ENCODE results near the gene JPT1.

The JPT1 gene

DNA sequence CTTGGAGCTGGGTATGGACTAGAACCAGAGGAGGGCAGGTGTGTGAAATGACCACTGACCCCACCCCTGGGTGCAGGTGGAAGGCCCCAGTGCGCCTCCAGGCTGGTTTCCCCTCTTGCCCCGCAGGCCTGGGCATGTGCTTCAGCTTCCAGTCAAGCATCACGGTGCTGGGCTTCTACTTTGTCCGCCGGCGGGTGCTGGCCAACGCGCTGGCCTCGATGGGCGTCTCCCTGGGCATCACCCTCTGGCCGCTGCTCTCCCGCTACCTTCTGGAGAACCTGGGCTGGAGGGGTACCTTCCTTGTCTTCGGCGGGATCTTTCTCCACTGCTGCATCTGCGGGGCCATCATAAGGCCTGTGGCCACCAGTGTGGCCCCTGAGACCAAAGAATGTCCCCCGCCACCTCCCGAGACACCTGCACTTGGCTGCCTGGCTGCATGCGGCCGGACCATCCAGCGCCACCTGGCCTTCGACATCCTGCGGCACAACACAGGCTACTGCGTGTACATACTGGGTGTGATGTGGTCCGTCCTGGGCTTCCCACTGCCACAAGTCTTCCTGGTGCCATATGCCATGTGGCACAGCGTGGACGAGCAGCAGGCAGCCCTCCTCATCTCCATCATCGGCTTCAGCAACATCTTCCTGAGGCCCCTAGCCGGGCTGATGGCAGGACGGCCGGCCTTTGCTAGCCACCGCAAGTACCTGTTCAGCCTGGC lies 54.3 kb downstream of the JPT1 start:
- no peak for TF ChIP-seq CTCF (conservative IDR thresholded peaks at IDR 0.05; ENCODE audit: low read length)
- TF ChIP-seq EZH2phosphoT487 (IDR thresholded peaks at IDR 0.05; ENCODE audit: borderline replicate concordance), result no peak
- Histone ChIP-seq H3K36me3 (ENCODE audit: insufficient read depth, low read length) (no peaks in the 10 kb centered on the region), H3K9me3 (ENCODE audit: insufficient read depth, low read depth, low read length) (no peaks in the 10 kb centered on the region), H3K27me3 (ENCODE audit: insufficient read depth, low read length, poor library complexity, severe bottlenecking) (no peaks in the 10 kb centered on the region), H3K4me1 (ENCODE audit: insufficient read depth, low read length, poor library complexity, severe bottlenecking) (no peaks in the 10 kb centered on the region), H3K79me2 (ENCODE audit: insufficient read depth, low read length) (no peaks in the 10 kb centered on the region), H3K9ac (ENCODE audit: low read depth, low read length, poor library complexity, severe bottlenecking) (no peak overlapping the region), H3F3A (ENCODE audit: low read depth) (no peaks in the 10 kb centered on the region), H3K4me2 (ENCODE audit: low read depth, low read length, poor library complexity, severe bottlenecking) (no peak overlapping the region), H4K20me1 (ENCODE audit: insufficient read depth, low read length, poor library complexity, severe bottlenecking) (no peaks in the 10 kb centered on the region), H3K9me2 (replicated peaks; ENCODE audit: low read depth, low read length) (no peaks in the 10 kb centered on the region), H2AFZ (ENCODE audit: low read length) (no peak overlapping the region), H3K4me3 (ENCODE audit: low read length, poor library complexity, severe bottlenecking) (no peak overlapping the region)

DNA sequence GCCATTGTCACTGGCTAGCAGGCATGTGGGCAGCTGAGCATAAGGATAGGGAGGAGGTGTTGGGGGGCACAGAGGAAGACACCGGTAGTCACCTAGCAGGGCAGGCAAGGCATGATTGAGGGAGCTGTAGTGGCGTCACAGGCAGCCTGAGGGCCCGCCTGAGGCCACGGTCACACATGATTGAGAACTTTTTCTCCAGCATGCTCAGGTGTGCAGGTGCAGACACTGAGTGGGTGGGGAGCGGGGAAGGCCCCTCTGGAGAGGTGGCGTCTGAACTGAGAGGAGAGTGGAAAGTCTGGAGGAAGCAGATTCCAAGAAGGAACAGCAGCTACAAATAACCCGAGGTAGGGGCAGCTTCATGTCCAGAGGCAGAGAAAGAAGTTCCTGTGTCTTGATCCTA lies 55.5 kb downstream of the JPT1 start:
- no peaks in the 10 kb centered on the region for H4K20me1 ChIP-seq (ENCODE audit: insufficient read depth, low read length, poor library complexity, severe bottlenecking)
- no peak overlapping the region for H2AFZ ChIP-seq (ENCODE audit: low read length)
- H3K27me3 ChIP-seq (ENCODE audit: insufficient read depth, low read length, poor library complexity, severe bottlenecking), result no peaks in the 10 kb centered on the region
- H3K9ac ChIP-seq (ENCODE audit: low read depth, low read length, poor library complexity, severe bottlenecking), result no peak overlapping the region
- TF ChIP-seq CTCF (conservative IDR thresholded peaks at IDR 0.05; ENCODE audit: low read length), result no peak
- TF ChIP-seq EZH2phosphoT487 (IDR thresholded peaks at IDR 0.05; ENCODE audit: borderline replicate concordance), result no peak
- H3F3A ChIP-seq (ENCODE audit: low read depth), result no peaks in the 10 kb centered on the region
- H3K9me2 ChIP-seq (replicated peaks; ENCODE audit: low read depth, low read length), result no peaks in the 10 kb centered on the region
- no peaks in the 10 kb centered on the region for H3K4me1 ChIP-seq (ENCODE audit: insufficient read depth, low read length, poor library complexity, severe bottlenecking)
- H3K4me3 ChIP-seq (ENCODE audit: low read length, poor library complexity, severe bottlenecking), result no peak overlapping the region
- no peak overlapping the region for H3K4me2 ChIP-seq (ENCODE audit: low read depth, low read length, poor library complexity, severe bottlenecking)
- no peaks in the 10 kb centered on the region for H3K9me3 ChIP-seq (ENCODE audit: insufficient read depth, low read depth, low read length)
- no peaks in the 10 kb centered on the region for H3K36me3 ChIP-seq (ENCODE audit: insufficient read depth, low read length)
- H3K79me2 ChIP-seq (ENCODE audit: insufficient read depth, low read length), result no peaks in the 10 kb centered on the region

DNA sequence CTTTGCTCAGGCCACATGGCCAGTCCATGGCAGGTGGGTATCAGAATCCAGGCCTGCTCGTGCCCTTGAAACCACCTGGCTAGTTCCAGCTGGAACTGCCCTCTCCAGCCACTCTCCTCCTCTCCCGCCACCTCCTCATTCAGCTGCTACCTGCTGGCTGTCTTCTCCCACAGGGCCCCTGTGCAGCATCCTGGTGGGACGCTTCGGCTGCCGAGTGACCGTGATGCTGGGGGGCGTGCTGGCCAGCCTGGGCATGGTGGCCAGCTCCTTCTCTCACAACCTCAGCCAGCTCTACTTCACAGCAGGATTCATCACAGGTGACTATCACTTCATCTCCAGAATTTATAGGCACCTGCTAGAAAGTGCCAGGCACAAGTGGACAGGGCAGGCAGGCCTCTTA lies 56.4 kb downstream of the JPT1 start:
- no peak overlapping the region for H3K9ac ChIP-seq (ENCODE audit: low read depth, low read length, poor library complexity, severe bottlenecking)
- no peaks in the 10 kb centered on the region for H3K79me2 ChIP-seq (ENCODE audit: insufficient read depth, low read length)
- no peaks in the 10 kb centered on the region for H3K9me3 ChIP-seq (ENCODE audit: insufficient read depth, low read depth, low read length)
- TF ChIP-seq EZH2phosphoT487 (IDR thresholded peaks at IDR 0.05; ENCODE audit: borderline replicate concordance), result no peak
- no peak for TF ChIP-seq CTCF (conservative IDR thresholded peaks at IDR 0.05; ENCODE audit: low read length)
- no peak overlapping the region for H3K4me2 ChIP-seq (ENCODE audit: low read depth, low read length, poor library complexity, severe bottlenecking)
- H3K4me3 ChIP-seq (ENCODE audit: low read length, poor library complexity, severe bottlenecking), result no peak overlapping the region
- no peaks in the 10 kb centered on the region for H3F3A ChIP-seq (ENCODE audit: low read depth)
- H3K4me1 ChIP-seq (ENCODE audit: insufficient read depth, low read length, poor library complexity, severe bottlenecking), result no peaks in the 10 kb centered on the region
- H2AFZ ChIP-seq (ENCODE audit: low read length), result no peak overlapping the region
- H4K20me1 ChIP-seq (ENCODE audit: insufficient read depth, low read length, poor library complexity, severe bottlenecking), result no peaks in the 10 kb centered on the region
- no peaks in the 10 kb centered on the region for H3K27me3 ChIP-seq (ENCODE audit: insufficient read depth, low read length, poor library complexity, severe bottlenecking)
- no peaks in the 10 kb centered on the region for H3K36me3 ChIP-seq (ENCODE audit: insufficient read depth, low read length)
- no peaks in the 10 kb centered on the region for H3K9me2 ChIP-seq (replicated peaks; ENCODE audit: low read depth, low read length)

All from Loucy (cell line).